ENCODE results near the gene CCL13.

The CCL13 gene

DNA sequence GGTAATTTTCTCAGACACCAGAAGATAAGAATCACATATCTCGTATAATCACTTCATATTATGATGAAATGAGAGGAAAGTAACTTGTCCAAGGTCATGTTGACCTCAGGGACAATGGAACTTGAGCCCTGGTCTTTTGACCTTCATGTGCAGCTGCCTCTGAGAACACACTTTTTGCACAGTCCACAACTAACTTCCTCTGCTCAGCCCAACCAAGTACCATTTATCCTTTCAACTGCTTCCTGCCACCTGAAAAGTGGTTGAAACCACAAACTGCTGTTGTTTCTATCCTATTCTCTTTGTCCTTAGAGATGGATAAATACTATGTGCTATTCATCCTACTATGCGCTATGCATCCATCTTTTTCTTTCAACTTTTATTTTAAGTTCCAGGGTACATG, 9.1 kb downstream of the CCL13 start:
- H3K27ac ChIP-seq, result no peak overlapping the region
- POLR2A ChIA-PET (ENCODE audit: low non-redundant PET), result no interaction called here
- no peak for DNase-seq (ENCODE audit: low spot score)
- TF ChIP-seq CTCF (conservative IDR thresholded peaks at IDR 0.05; ENCODE audit: low read depth), result no peak
- CTCF ChIA-PET, result no interaction called here

DNA sequence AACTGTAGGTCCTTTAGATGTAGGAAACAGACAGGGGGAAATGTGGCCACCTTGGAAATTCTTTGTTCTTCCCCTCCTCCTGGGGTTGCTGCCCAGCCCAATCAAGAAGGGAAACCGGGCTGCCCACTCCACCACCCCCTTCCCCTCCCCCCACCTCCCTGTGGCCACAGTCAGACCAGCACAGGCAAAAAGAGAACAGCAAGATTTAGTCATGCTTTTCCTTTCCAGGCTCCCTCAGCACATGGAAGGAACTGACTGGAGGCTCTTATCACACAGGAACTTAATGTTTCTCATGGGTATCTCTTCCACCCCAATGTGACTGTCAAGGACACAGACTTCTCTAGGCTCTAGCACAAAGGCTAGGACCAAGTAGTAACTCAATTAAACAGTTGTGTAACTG, 9.7 kb downstream of the CCL13 start:
- TF ChIP-seq CTCF (conservative IDR thresholded peaks at IDR 0.05; ENCODE audit: low read depth), result no peak
- DNase-seq (ENCODE audit: low spot score), result no peak
- CTCF ChIA-PET, result no interaction called here
- no peak overlapping the region for H3K27ac ChIP-seq
- POLR2A ChIA-PET (ENCODE audit: low non-redundant PET), result no interaction called here

DNA sequence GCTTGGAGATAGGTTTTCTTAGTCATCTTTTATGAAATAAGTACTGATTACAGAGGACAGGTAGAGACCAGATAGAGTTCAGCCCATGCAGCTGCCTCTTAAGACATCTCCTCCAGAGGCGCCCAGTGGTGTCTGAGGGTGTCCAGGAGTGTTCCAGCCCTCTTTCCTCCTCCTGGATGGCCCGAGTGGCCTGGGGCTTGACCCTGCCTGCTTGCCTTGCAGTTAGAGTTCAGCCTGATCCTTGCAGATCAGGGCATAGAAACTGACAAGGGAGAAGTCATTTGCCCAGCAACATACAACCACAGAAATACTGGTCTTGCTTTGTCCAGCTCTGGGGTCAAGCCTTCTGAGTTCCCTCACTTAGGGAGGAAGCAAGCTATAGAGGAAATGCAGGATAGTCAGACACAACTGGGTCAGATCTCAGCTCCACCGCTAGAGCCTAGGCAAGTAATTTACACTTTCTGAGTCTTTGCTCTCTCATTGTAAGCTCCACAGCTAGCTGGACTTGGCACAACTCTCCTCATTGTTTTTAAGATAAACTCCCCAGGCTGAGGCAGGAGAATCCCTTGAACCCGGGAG, 10.3 kb downstream of the CCL13 start:
- no peak for DNase-seq (ENCODE audit: low spot score)
- H3K27ac ChIP-seq, result no peak overlapping the region
- no peak for TF ChIP-seq CTCF (conservative IDR thresholded peaks at IDR 0.05; ENCODE audit: low read depth)
- ChIA-PET CTCF (no interaction called here), POLR2A (ENCODE audit: low non-redundant PET) (no interaction called here)

- DNase-seq (ENCODE audit: low spot score), result no peak
- TF ChIP-seq CTCF (conservative IDR thresholded peaks at IDR 0.05; ENCODE audit: low read depth), result no peak
- H3K27ac ChIP-seq, result no peak overlapping the region
- ChIA-PET POLR2A (ENCODE audit: low non-redundant PET) (no interaction called here), CTCF (no interaction called here)
Measured at GRCh38 chr17:34367486-34368195, 11.4 kb downstream of the CCL13 start.

- no peak overlapping the region for H3K27ac ChIP-seq
- ChIA-PET POLR2A (ENCODE audit: low non-redundant PET) (no interaction called here), CTCF (no interaction called here)
- no peak for TF ChIP-seq CTCF (conservative IDR thresholded peaks at IDR 0.05; ENCODE audit: low read depth)
- no peak for DNase-seq (ENCODE audit: low spot score)
Measured at GRCh38 chr17:34368196-34368945, 12.1 kb downstream of the CCL13 start.

DNA sequence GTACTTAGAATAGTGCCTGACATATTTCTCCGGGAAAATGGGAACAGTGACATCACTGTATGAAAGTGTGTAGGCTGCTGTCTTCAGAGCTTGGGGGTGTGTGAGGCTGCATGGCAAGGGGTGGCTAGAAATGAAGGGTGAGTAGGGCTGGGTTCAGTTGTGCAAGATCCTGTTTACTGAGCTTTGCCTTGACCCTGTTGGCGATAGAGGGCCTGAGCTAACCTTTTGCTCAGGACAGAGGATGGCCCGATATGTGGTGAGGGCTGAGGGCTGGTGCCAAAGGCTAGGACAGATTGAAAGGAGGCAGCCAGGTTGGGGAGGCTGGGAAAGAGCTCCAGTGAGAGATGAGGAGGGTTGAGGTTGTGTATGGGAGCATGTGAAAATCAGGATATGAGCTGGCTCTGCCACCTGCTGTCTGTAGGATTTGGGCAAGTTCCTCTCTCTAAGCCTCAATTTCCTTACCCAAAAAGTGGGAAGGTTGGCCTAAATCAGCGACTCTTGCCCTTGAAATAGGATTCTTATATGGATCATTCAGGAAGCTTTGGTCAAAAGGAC, 12.7 kb downstream of the CCL13 start:
- ChIA-PET CTCF (interaction anchor here (0.6 kb wide), 1 partner anchor 52 kb away, joined by 4 read pairs; no protein-coding TSS in a partner anchor), POLR2A (ENCODE audit: low non-redundant PET) (no interaction called here)
- no peak for DNase-seq (ENCODE audit: low spot score)
- no peak overlapping the region for H3K27ac ChIP-seq
- TF ChIP-seq CTCF (conservative IDR thresholded peaks at IDR 0.05; ENCODE audit: low read depth), result no peak
